Small intestine (tissue), 16 donors: ENCODE results near the gene IFT22. TPM values are rescaled to one million over a fixed set of nuclear protein-coding genes. Genes with fewer than 3 reads are reported as not detected.

Experiments
- DNase-seq, 2 donors: peaks; one replicate each; pipeline versions ENCODE4 v3.0.0 to v3.0.0-alpha.2; 2013
- FAIRE-seq: peaks from 2 replicates; lab custom pipeline; 2012; peaks lifted over from hg19 to GRCh38; lab: Jason Lieb, UNC
- H3K27ac ChIP-seq, 3 donors: one replicate each; pipeline ENCODE4 v1.5.1; 2013; ENCODE audit warnings: low read length in 2 of 3, mild to moderate bottlenecking in 2 of 3, control low read depth in 1 of 3, inconsistent platforms in 1 of 3, low read depth in 1 of 3, moderate library complexity in 1 of 3
- H3K27me3 ChIP-seq, 3 donors: one replicate each; pipeline ENCODE4 v1.6.1; 2013; ENCODE audit warnings: low read length in 3 of 3, inconsistent platforms in 1 of 3; ENCODE audit not compliant: control insufficient read depth in 3 of 3, insufficient read depth in 3 of 3
- H3K36me3 ChIP-seq, 3 donors: one replicate each; pipeline ENCODE4 v1.6.1; 2013; ENCODE audit warnings: low read length in 3 of 3, inconsistent platforms in 1 of 3, low read depth in 1 of 3, mild to moderate bottlenecking in 1 of 3, moderate library complexity in 1 of 3; ENCODE audit not compliant: control insufficient read depth in 3 of 3, insufficient read depth in 2 of 3
- H3K4me1 ChIP-seq, 3 donors: one replicate each; pipeline ENCODE4 v1.6.1; 2013; ENCODE audit warnings: low read length in 2 of 3, inconsistent platforms in 1 of 3, low read depth in 1 of 3, mild to moderate bottlenecking in 1 of 3, moderate library complexity in 1 of 3; ENCODE audit not compliant: control insufficient read depth in 3 of 3, insufficient read depth in 2 of 3
- H3K4me3 ChIP-seq, 3 donors: one replicate each; pipeline ENCODE4 v1.5.1; 2013; ENCODE audit warnings: low read length in 3 of 3, control low read depth in 1 of 3, inconsistent platforms in 1 of 3, low read depth in 1 of 3, mild to moderate bottlenecking in 1 of 3, moderate library complexity in 1 of 3
- H3K9me3 ChIP-seq, 2 donors: one replicate each; pipeline ENCODE4 v1.6.1; 2013; ENCODE audit warnings: low read depth in 1 of 2, low read length in 1 of 2; ENCODE audit not compliant: control insufficient read depth in 2 of 2, insufficient read depth in 1 of 2
- WGBS, 3 donors: extraction: QIAGEN DNeasy Blood & Tissue Kit; methylation state at CpG; one replicate each; pipeline ENCODE4 v1.1.7; 2013; 5-methylcytosine and 5-hydroxymethylcytosine counted together
- long read RNA-seq, 10 donors: transcript quantifications; one replicate each; lab custom pipeline, GENCODE V29; 2026
- polyA plus RNA-seq, 4 donors: library from polyadenylated mRNA; stranded (reverse) in 3 of 4; unstranded in 1 of 4; fragments of 200-250 nt in 3 of 4; fragments of 120-200 nt in 1 of 4; gene quantifications; one replicate each; pipeline versions ENCODE4 v1.2.1 to v1.2.3, GENCODE V29; 2013
- donor health status: healthy with polysubstance abuse.
- donor health status: control.
- donor health status: control.
- donor health status: Bipolar disorder and iron deficiency.
- donor health status: healthy.

IFT22 gene
- 10 to 100 TPM in 2 of 4 donors, 1 to 10 TPM in 2; 2.2 to 17.6 (median 8.3) TPM for polyA plus RNA-seq
- long read RNA-seq, donor 1, transcript IFT22-201 (5 exons, 1,130 nt), result major isoform, 12 of 25 reads
- long read RNA-seq, donor 1, partial matches to known transcripts, result 7 of 25 reads
- long read RNA-seq, donor 1, other reads (novel, unspliced or antisense), result 0 of 25 reads
- long read RNA-seq, donor 2, partial matches to known transcripts, result 0 of 5 reads
- long read RNA-seq, donor 2, other reads (novel, unspliced or antisense), result 0 of 5 reads
- long read RNA-seq, donor 3, partial matches to known transcripts, result 0 of 2 reads
- long read RNA-seq, donor 3, other reads (novel, unspliced or antisense), result 0 of 2 reads
- long read RNA-seq, donor 4, partial matches to known transcripts, result 0 of 1 reads
- long read RNA-seq, donor 4, other reads (novel, unspliced or antisense), result 0 of 1 reads
- long read RNA-seq, donor 5, partial matches to known transcripts, result 0 of 2 reads
- long read RNA-seq, donor 5, other reads (novel, unspliced or antisense), result 0 of 2 reads
- long read RNA-seq, donor 6, partial matches to known transcripts, result 0 of 7 reads
- long read RNA-seq, donor 6, other reads (novel, unspliced or antisense), result 0 of 7 reads
- long read RNA-seq, donor 7, transcript IFT22-201 (5 exons, 1,130 nt), result major isoform, 17 of 32 reads
- long read RNA-seq, donor 7, transcript IFT22-209 (4 exons, 917 nt), result minor isoform, 7 of 32 reads
- long read RNA-seq, donor 7, partial matches to known transcripts, result 0 of 32 reads
- long read RNA-seq, donor 7, other reads (novel, unspliced or antisense), result 0 of 32 reads
- long read RNA-seq, donor 8, partial matches to known transcripts, result 0 of 4 reads
- long read RNA-seq, donor 8, other reads (novel, unspliced or antisense), result 0 of 4 reads
- long read RNA-seq, donor 9, partial matches to known transcripts, result 0 of 1 reads
- long read RNA-seq, donor 9, other reads (novel, unspliced or antisense), result 0 of 1 reads
- long read RNA-seq, donor 10, transcript IFT22-201 (5 exons, 1,130 nt), result major isoform, 17 of 25 reads
- long read RNA-seq, donor 10, transcript IFT22-209 (4 exons, 917 nt), result minor isoform, 5 of 25 reads
- long read RNA-seq, donor 10, partial matches to known transcripts, result 0 of 25 reads
- long read RNA-seq, donor 10, other reads (novel, unspliced or antisense), result 0 of 25 reads

- WGBS, 3 donors, result 1% methylated on average over 57 to 69 of the region's 69 CpGs
- peak within 1 kb of the TSS in 2 of 3 donors; percentile 64 to 73 for H3K27ac ChIP-seq
- FAIRE-seq, result no peak
Measured at GRCh38 chr7:101321491-101322401, at the start of gene IFT22. Gene IFT22, minus strand, starts transcription at chr7:101321812. Its CDS starts 103 bp downstream, at chr7:101321709.

GRCh38 chr7:101370836-101371235, 49.2 kb upstream of the IFT22 start:
- 38 to 53% (median 39%) methylated on average over 5 of the region's 5 CpGs for WGBS, 3 donors

More at GRCh38 chr7:101321491-101322401, at the start of gene IFT22:
- no peaks in the 10 kb centered on the region for H3K27me3 ChIP-seq
- peak; percentile 91 to 96 for DNase-seq
- H3K9me3 ChIP-seq, result no peaks in the 10 kb centered on the region
- H3K4me1 ChIP-seq, result peaks cover 0 to 9% (median 0%) of the 10 kb centered on the region in 3 donors
- H3K4me3 ChIP-seq, result peak within 1 kb of the TSS; percentile 51 to 79 (median 75)
- H3K36me3 ChIP-seq, result peaks cover 0 to 14% (median 0%) of the 10 kb centered on the region in 3 donors

GRCh38 chr7:101368422-101369165, 47.0 kb upstream of the IFT22 start:
- no peaks in the 10 kb centered on the region for H3K36me3 ChIP-seq
- no peaks in the 10 kb centered on the region for H3K9me3 ChIP-seq
- FAIRE-seq (no peak), DNase-seq (no peak)
- no peak overlapping the region for H3K4me3 ChIP-seq
- H3K27ac ChIP-seq, result no peak overlapping the region
- H3K27me3 ChIP-seq, result peaks cover 0 to 10% (median 9%) of the 10 kb centered on the region in 3 donors
- no peaks in the 10 kb centered on the region for H3K4me1 ChIP-seq
- 64 to 78% (median 76%) methylated on average over 8 of the region's 8 CpGs for WGBS, 3 donors

More at GRCh38 chr7:101370836-101371235, 49.2 kb upstream of the IFT22 start:
- Histone ChIP-seq H3K4me1 (no peaks in the 10 kb centered on the region), H3K27me3 (peaks cover 0 to 5% (median 0%) of the 10 kb centered on the region in 3 donors), H3K36me3 (no peaks in the 10 kb centered on the region), H3K4me3 (no peak overlapping the region), H3K9me3 (no peaks in the 10 kb centered on the region), H3K27ac (no peak overlapping the region)
- FAIRE-seq, result no peak
- DNase-seq, result no peak

GRCh38 chr7:101367676-101368075, 46.1 kb upstream of the IFT22 start:
- FAIRE-seq (no peak), DNase-seq (no peak)
- 70 to 79% (median 77%) methylated on average over 1 of the region's 1 CpG for WGBS, 3 donors
- H3K27ac ChIP-seq, result no peak overlapping the region
- peaks cover 0 to 14% (median 10%) of the 10 kb centered on the region in 3 donors for H3K27me3 ChIP-seq
- no peak overlapping the region for H3K4me3 ChIP-seq
- no peaks in the 10 kb centered on the region for H3K9me3 ChIP-seq
- H3K4me1 ChIP-seq, result no peaks in the 10 kb centered on the region
- no peaks in the 10 kb centered on the region for H3K36me3 ChIP-seq

GRCh38 chr7:101365956-101366355, 44.3 kb upstream of the IFT22 start:
- H3K4me1 ChIP-seq, result no peaks in the 10 kb centered on the region
- DNase-seq, result no peak

GRCh38 chr7:101363734-101364374, 42.2 kb upstream of the IFT22 start:
- no peak overlapping the region for H3K27ac ChIP-seq
- DNase-seq (peak; percentile 53 to 79), FAIRE-seq (no peak)
- H3K4me1 ChIP-seq, result no peaks in the 10 kb centered on the region
- H3K36me3 ChIP-seq, result no peaks in the 10 kb centered on the region
- peaks cover 0 to 25% (median 15%) of the 10 kb centered on the region in 3 donors for H3K27me3 ChIP-seq
- peak overlapping the region in 2 of 3 donors; percentile 23 to 37 for H3K4me3 ChIP-seq
- no peaks in the 10 kb centered on the region for H3K9me3 ChIP-seq
- WGBS, 3 donors, result 2% methylated on average over 36 to 52 of the region's 52 CpGs

More at GRCh38 chr7:101365956-101366355, 44.3 kb upstream of the IFT22 start:
- 84 to 100% (median 95%) methylated on average over 2 of the region's 2 CpGs for WGBS, 3 donors
- FAIRE-seq, result no peak
- Histone ChIP-seq H3K27me3 (peaks cover 0 to 25% (median 15%) of the 10 kb centered on the region in 3 donors), H3K9me3 (no peaks in the 10 kb centered on the region), H3K36me3 (no peaks in the 10 kb centered on the region), H3K4me3 (no peak overlapping the region), H3K27ac (no peak overlapping the region)
